Endothelial cell of umbilical vein (primary cell): ENCODE measurements around the gene HBEGF.

Source experiments
- CTCF ChIP-seq, 2 donors: IDR thresholded peaks; 1 replicate in 1 of 2; 2 replicates in 1 of 2; pipeline ENCODE4 v1.5.1; 2011; ENCODE audit warnings: low read length in 2 of 2, mild to moderate bottlenecking in 2 of 2, moderate library complexity in 2 of 2, control low read depth in 1 of 2, inconsistent platforms in 1 of 2, low read depth in 1 of 2; ENCODE audit not compliant: insufficient read depth in 1 of 2; ENCODE audit errors: extremely low read depth in 1 of 2
- EZH2 ChIP-seq: IDR thresholded peaks from 2 replicates; pipeline ENCODE4 v1.6.1; 2012; ENCODE audit warnings: borderline replicate concordance, low read depth, mild to moderate bottlenecking, moderate library complexity, low read length, inconsistent platforms; ENCODE audit not compliant: severe bottlenecking
- JUN ChIP-seq: IDR thresholded peaks from 2 replicates; pipeline ENCODE4 v1.6.1; 2011; ENCODE audit warnings: borderline replicate concordance, low read depth; ENCODE audit not compliant: insufficient read length, insufficient read depth
- POLR2A ChIP-seq: IDR thresholded peaks from 2 replicates; pipeline ENCODE4 v1.6.1; 2012; ENCODE audit warnings: low read depth, mild to moderate bottlenecking, control low read depth, low read length
- POLR2AphosphoS5 ChIP-seq: IDR thresholded peaks from 2 replicates; pipeline ENCODE4 v1.6.1; 2012; ENCODE audit warnings: low read depth, mild to moderate bottlenecking, control low read depth, low read length, moderate library complexity; ENCODE audit not compliant: insufficient read depth

- TF ChIP-seq CTCF (IDR thresholded peaks at IDR 0.05; ENCODE audit: extremely low read depth in 1 of 2, insufficient read depth in 1 of 2, low read depth in 1 of 2, low read length in 2 of 2), result no peak
- TF ChIP-seq POLR2A, result no peak
- TF ChIP-seq POLR2AphosphoS5, result no peak
- TF ChIP-seq EZH2, result no peak
- no peak for TF ChIP-seq JUN
These were observed 18.2 kb downstream of the HBEGF start for GRCh38 chr5:140328036-140328764.
